ENCODE results near the gene TSPAN16.
"Not testable (repeated sequence)": the region's sequence is repeated elsewhere in the genome, so short reads cannot be mapped to it uniquely, and the experiment has no call there.

Gene TSPAN16

DNA sequence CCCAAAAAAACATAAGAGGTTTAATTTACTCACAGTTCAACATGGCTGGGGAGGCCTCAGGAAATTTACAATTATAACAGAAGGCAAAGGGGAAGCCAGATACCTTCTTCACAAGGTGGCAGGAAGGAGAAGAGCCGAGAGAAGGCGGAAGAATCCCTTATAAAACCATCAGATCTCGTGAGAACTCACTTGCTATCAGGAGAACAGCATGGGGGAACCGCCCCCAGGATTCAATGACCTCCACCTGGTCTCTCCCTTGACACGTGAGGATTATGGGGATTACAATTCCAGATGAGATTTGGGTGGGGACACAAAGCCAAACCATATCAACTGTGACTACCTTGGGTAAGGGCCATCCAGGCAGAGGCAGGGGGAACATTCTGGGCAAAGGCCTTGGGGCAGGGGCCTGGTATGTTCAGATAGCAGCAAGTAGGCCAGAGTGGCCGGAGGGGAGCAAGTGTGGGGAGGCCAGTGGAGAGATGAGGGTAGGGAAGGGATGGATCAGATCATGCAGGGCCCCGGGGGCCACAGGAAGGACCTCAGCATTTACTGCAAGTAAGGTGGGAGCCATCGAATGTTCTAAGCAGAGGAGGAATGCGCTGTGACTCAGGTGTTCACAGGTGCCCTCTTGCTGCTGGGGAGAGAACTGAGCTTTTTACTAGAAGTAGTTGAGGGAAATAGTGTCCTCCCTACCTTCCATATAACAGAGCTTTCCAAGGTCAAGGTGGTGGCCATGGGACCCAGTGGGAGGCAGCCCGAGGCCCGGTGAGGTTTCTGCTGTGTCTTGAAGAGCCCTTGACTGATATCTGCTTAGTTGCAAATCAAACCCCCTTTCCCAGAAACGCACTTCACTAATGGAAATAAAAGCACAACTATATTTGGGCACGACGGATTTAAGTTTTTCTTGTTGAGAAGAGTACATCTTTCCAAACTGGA is 25.5 kb downstream of the TSPAN16 start:
- no peak for DNase-seq

DNA sequence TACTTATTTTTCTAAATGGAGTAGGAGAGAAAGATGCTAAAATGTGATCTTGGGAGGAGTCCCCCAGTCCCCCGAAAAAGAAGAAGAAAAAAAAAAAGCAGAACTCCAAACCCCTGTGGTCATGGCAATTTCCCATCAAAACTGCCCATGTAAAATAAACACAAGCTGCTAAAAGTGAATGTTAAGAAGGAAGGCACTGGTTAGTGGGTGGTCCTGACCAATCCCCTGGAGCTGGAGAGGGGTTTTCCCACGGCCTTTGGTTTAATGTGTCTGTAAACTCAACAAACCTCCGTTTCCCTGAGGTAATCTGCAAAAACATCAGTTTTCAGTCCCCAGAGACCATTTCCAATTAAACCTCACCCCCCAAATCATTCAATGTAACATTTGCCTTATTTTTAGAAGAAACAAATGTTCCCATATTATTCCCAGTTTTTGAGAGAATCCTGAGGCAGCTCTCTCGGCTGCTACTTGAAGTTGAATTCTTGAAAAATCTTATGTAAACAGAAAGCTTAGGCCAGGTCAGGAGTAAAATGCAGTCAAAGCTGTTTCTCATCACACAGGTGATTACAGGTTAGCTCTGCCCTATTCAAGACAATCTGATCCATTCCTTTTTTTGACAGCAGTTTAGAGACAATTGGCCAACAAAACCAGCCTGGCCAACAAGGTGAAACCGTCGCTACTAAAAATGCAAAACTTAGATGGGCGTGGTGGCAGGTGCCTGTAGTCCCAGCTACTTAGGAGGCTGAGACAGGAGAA is 26.5 kb downstream of the TSPAN16 start:
- no peak for DNase-seq

DNA sequence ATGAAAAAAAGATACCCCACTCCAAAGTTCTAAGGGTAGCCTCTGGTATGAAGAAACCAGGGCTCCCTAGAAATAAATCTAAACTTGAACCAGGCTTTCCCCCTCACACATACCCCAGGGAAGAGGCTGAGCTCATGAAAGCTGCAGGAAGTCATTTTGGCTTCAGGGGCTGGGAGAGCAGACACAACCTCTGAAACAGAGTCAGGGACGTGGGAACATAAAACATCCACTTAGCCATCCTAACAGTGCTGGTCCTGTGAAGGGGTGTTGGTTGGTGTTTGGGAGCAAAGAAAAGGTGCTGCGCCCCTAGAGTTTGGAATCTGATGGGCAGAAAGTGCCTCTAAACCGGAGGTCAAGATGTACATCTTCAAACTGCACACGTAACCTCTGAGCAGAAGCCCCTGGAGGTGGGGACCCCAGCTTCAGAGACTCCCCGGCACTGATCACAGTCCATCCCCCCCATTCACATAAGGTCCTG is 27.7 kb downstream of the TSPAN16 start:
- DNase-seq = no peak

DNA sequence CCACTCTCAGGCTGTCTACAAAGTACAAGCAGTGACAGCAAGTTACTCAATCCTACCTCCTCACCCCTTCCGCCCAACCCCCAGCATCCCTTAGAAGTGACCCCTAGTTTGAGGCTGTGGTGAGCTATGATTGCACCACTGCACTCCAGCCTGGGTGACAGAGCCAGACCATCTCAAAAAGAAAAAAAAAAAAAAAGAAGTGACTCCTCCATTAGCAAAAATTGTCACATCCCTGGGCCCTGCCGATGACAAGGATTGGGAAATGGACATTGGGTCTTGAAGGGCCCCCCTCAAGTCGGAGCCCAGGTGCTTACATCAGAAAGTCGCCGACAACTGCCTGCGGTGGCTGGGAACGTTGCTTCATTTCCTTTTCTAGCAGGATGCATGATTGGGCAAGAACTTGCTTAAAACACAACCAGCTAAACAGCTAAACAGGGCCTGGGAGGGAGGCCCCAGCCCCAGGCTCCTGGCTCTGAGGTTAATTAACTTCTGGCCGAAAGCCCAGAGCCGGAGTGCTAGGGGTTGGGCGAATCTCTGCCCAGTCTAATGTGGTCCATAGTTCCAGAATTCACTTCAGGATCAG is 28.2 kb downstream of the TSPAN16 start:
- DNase-seq = peak; percentile 66

DNA sequence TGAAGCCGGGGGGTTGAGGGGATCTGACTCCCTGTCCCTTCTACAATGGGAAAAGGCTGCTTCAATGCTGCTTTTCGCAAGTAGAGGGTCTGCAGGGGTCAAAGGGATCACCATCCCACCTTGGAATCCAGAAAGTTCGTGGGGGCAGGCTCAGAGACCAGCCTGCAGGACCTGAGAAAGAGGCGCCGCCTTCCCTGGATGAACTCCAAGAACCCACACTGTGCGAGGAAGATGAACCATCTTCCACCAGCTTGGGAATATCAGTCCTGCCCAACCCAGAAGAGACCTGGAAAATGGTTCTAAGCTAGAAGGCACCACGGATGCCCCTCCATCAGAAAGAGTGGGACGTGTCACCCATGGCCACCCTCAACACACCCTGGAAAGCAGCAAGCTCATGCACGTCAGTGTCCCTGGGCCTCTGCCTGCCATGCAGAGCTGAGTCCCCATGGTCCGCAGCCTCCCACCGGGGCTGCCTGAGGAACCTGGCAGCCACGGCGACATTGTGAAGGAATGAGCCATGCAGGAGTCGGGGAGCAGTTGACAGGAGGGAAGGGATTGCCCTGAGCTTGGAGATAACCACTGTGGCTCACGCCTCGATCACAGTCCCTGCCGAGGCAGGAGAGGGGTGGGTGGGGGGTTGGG is 28.9 kb downstream of the TSPAN16 start:
- DNase-seq = no peak

DNA sequence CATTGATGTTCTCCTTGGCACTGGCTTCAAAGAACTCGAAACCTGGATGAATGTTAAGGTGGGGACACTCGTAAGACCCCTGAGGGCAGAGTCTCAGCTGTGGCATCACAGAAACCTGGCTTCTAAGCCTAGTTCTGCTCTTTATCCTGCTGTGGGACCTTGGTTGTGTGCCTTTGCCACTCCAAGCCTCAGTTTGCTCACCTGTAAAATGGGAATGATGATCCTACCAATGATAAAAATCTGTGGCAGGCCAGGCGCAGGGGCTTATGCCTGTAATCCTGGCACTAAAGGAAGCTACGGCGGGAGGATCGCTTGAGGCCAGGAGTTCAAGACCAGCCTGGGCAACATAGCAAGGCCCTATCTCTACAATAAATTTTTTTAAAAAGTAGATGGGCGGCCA is 29.6 kb downstream of the TSPAN16 start:
- no peak for DNase-seq

DNA sequence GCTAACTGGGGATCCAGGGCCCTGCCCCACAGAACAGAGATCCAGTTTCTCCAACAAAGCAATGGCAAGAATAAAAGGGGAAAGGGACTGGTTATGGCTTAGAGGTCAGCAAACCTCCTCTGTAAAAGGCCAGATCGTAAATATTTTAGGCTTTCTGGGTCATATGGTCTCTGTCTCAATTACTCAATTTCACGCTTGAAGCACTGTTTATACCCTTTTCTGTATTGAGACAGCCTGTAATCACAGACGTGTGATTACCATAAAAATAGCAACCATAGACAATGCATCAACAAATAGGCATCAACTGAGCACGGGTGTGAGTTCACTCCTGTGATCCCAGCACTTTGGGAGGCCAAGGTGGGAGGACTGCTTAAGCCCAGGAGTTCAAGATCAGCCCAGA is 34.2 kb downstream of the TSPAN16 start:
- DNase-seq = no peak

DNA sequence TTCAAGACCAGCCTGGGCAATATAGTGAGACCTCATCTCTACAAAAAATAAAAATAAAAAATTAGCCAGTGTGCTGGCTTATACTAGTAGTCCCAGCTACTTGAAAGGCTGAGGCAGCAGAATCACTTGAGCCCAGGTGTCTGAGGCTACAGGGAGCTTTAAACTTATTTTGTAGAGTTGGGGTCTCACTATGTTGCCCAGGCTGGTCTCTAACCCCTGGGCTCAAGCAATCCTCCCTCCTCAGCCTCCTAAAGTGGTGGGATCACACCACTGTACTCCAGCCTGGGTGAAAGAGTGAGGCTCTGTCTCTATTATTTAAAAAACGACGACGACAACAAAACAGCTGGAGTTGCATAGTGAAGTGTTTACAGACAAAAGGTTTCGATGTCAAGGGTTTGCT is 35.5 kb downstream of the TSPAN16 start:
- no peak for DNase-seq

DNA sequence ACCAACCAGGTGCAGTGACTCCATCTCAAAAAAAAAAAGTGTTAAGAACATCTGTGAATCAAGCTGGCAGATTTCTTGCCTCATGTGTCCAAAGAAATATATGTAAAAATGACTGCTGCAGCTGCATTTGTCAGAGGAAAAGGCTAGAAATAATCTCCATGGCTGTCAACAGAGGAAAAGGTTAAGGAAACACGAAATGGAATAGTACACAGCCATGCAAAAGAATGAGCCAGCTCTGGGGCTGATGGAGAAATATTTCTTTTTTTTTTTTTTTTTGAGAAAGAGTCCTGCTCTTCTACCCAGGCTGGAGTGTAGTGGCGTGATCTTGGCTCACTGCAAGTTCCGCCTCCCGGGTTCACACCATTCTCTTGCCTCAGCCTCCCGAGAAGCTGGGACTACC is 36.9 kb downstream of the TSPAN16 start:
- no peak for DNase-seq

DNA sequence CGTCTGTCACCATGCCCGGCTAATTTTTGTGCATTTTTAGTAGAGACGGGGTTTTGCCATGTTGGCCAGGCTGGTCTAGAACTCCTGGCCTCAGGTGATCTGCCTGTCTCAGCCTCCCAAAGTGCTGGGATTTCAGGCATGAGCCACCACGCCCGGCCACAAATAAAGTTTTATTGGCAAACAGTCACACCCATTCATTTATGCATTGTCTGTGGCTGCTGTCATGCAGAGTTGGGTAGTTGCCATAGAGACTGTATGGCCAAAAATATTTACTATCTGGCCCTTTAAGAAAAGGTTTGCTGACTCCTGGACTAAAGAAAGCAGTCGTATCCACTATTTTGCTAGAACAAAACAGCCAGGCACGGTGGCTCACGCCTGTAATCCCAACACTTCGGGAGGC is 37.9 kb downstream of the TSPAN16 start:
- not testable (repeated sequence) for DNase-seq

DNA sequence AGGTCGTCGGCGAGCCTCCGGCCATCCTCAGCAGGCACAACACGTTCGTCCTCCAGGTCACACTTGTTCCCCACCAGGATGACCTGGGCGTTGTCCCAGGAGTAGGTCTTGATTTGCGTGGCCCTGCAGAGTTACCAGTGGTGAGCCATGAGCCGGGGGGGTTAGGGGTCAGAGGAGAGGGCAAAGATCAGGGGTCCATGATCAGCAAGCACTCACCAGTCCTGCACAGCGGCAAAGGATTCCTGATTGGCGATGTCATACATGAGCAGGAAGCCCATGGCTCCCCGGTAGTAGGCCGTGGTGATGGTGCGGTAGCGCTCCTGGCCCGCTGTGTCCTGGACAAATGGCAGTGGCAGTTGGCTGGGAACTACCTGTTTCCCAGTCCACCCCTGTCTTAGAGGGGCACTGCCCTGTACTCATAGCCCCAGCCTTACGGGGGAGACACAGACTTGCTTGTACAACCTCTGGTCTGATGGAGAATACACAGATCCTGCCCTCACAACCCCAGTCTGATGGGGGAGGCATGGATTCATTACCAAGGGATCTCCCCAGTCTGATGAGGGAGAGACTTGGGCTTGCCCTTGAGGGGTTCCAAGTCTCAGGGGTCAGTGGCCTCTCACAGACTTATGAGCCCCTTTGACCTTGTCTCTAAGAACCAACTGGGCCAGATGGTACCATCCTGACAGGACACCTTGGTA is 39.6 kb downstream of the TSPAN16 start:
- no peak for DNase-seq

DNA sequence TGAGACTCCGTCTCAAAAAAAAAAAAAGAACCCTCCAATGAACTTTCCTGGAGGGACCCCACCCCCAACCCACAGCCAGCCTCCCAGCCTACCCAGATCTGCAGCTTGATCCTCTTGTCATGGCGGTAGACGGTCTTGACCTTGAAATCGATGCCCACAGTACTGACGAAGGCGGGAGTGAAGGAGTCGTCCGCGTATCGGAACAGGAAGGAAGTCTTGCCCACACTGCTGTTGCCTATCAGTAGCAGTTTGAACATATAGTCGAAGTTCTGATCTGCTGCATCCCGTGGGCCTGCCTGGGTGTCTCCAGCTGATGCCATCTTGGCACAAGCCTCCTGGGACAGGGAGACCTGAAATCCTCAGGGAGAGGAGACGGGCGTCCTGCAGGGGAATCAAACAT is 41.1 kb downstream of the TSPAN16 start:
- DNase-seq = no peak

DNA sequence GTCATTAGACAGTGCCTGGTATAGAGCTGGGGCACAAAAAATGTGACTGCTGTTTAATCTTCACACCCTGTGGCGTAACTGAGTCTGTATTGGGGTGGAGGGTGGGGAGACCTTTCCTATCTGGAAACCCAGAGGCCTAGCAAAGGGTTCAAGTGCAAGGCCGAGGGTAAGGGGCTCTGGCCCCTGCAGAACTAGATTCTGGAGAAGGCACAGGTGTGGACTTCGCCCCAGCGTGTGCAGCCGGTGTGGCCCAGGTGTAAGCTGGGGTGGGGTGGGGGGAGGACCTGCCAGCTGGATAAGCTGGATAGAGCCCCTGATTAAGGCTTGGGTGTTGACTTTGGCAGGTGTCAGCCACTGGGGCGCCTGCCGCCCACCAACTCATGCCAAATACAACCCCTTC is 42.2 kb downstream of the TSPAN16 start:
- DNase-seq = no peak

DNA sequence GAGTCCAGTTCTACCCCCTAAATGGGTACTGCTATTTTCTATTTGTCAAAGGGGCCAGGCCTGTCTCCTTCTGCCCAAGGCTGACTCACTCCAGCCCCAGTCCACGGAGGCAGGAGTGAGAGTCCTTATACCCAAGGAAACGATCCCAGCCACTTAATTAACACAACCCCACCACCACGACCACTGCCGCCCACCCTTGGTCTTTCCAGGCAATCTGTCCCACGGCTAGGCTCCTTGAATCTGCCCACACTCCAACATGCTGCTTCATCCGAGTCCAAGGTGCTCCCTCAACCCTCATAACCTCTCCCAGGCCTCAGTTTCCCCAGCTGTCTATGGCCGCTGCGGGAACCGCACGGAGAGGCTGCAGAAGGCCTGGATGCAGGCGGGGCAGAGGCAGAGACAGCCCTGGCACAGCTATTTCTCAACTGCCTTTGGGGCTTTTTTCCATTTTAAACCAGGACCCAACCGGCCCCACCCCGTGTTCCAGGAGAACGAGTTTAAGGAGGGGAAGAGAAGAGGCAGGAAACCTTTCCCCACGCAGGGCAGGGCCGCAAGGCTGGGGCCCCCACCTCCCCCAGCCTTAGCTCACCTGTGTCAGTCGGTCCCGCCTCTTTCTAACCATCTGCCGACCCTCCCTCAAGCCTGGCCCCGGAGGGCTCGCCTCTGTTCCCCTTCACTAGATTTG is 42.8 kb downstream of the TSPAN16 start:
- DNase-seq = no peak

DNA sequence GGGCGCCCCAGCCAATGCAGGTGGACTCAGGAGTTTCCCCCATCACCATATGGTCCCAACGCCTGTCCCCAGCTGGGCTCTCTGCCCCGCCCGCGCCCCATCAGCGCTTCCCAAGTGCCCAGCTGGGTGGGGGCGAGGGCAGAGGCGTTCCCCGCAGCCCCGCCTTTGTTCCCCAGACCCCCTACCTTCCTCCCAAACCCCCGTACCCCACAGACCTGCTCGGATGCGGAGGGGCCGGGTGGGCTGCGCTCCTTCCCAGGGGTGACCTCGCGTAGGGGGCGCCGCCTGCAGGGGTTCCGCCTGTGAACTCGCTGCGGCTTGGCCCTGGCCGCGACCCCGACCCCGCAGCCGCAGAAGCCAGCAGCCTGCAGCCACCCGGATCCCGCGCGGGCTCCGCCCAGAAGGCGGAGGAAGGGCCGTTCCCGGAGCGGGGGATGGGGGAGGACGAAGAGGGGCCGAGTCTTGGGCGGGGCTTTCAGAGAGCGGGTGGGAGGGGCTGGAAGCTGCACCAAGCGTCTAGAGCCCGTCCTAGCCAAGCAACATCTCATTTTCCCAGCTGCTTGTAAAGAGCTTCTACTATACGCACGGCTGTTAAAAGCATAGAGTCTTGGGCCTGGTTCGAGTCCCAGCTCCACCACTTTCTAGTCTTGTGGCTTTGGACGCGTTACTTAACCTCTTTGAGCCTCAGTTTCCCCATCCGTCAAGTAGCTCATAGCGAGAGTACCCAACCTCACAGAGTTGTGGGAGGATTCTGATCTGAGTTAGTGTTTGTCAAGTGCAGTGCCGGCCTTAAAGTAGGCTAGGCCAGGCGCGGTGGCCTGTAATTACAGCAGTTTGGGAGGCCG is 43.5 kb downstream of the TSPAN16 start, which contains the start of gene RAB3D:
TSS of gene RAB3D (minus strand) at position 404 of the 845 bp plus-strand sequence. CDS start 2,258 bp downstream, outside the sequence.
- peak; percentile 92 for DNase-seq

DNA sequence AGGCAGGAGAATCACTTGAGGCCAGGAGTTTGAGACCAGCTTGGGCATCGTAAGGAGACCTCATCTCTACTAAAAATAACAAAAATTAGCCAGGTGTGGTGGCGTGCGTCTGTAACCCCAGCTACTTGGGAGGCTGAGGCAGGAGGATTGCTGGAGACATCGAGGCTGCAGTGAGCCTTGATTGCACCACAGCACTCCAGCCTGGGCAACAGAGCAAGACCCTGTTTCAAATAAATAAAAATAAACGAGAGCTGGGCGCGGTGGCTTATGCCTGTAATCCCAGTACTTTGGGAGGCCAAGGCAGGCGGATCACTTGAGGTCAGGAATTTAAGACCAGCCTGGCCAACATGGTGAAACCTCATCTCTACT is 44.1 kb downstream of the TSPAN16 start:
- not testable (repeated sequence) for DNase-seq

DNA sequence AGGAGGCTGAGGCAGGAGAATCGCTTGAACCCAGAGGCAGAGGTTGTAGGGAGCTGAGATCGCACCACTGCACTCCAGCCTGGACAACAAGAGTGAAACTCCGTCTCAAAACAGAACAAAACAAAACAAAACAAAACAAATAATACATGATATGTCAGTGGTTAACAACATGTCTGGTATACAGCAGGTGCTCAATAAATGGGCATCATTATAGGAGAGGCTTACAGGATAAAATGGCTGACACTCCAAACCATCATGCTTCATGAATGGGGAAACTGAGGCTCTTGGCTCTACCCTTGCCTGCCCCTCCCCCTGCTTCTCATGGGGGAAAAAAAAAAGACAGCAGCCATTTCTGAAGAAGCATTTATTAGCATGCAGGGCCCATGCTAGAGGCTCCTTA is 46.5 kb downstream of the TSPAN16 start:
- no peak for DNase-seq

DNA sequence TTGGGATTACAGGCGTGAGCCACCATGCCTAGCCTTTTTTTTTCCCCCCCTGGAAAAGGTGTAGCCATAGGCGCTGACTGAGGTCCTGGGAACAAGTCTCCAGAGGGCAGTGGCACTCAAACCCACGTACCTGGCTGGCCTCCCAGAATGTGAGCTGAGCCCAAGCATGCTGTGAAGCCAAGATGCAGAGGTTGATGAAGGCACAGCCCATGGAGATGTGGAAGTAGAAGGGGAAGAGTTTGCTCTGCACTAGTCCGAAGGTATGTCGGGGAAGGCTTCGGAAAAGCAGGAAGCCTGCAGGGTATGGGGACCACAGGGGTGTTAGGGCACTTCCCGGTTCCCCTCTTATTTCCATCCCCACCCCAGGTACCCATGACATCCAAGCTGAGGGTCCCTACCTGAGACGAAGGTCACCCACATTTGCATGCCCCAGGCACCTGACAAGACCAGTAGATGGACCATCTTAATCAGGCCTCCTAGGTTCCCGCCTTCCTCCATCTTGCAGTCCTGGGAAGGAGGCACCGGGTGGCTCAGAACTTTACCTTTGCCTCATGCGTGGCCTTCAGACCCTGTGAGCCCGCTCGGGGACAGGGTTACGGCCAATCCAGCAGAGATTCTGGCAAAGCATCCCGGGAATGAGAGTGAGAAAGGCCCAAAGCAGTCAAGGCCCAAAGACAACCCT is 49.3 kb downstream of the TSPAN16 start:
- no peak for DNase-seq

DNA sequence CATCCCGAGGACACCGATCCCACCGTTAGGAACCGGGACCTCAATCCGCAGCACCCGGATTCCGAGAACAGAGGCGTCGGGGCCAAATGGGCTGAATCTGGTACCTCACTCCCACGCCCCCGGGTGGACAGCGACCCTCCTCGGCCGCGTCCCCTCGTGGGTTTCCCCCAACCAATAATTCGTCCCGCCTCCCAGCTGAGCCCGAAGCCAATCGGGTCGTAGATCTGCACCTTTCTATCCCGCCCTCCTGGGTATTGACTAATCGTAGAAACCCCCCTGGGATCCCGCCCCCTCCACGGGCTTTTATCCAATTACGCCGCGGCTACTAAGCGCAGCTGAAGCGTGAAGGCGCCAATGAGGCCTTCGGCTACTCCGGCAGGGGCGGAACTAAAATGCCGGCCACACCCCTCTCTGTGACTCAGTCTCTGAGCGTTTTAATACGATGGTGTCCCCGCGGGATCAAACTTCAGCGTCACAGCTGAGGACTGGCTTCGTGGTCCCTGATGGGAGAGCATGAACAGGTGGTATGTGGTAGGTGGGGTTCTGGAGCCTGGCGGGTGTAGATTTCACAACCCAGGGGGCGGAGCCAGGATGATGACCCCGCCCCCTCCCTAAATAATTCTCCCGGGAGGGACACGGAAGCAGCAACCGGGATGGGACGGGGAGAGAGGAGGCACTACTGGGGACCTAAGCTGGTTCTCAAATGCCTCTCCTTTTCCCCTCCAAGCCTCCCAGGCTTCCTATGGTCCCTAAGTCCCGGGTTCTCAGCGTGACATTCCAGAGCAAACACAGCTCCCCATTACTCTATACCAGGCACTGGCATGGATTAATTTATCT is 50.4 kb downstream of the TSPAN16 start, which contains the start of the genes CCDC159 and TMEM205:
TSS of gene CCDC159 (plus strand) at position 416 of the 837 bp plus-strand sequence. CDS start at position 504, 88 bp downstream.
TSS of gene TMEM205 (minus strand) at position 165 of the 837 bp plus-strand sequence. CDS start 649 bp downstream, outside the sequence.
- peak; percentile 98 for DNase-seq

Data from stimulated activated CD8-positive, alpha-beta memory T cell treated with anti-CD3 and anti-CD28 coated beads, Interleukin-4, amount 100 ng/mL, for 48 hours (primary cell).